Dendritic cell treated with granulocyte-macrophage colony-stimulating factor and Interleukin-4, amounts not matched to agents 40 ng/mL and 50 ng/mL, for 4 days (primary cell): ENCODE data around the gene PTPRO.

Experiments used
- H3K27ac Mint-ChIP-seq: one replicate; pipeline ENCODE4 v1.8.0; 2022; ENCODE audit warnings: mild to moderate bottlenecking, mixed read lengths
- H3K27me3 Mint-ChIP-seq: one replicate; pipeline ENCODE4 v1.8.0; 2022; ENCODE audit warnings: mild to moderate bottlenecking, mixed read lengths
- H3K36me3 Mint-ChIP-seq: one replicate; pipeline ENCODE4 v1.8.0; 2022; ENCODE audit warnings: low read depth, mixed read lengths
- H3K4me1 Mint-ChIP-seq: one replicate; pipeline ENCODE4 v1.8.0; 2022; ENCODE audit warnings: low read depth, mixed read lengths
- H3K4me3 Mint-ChIP-seq: one replicate; pipeline ENCODE4 v1.8.0; 2022; ENCODE audit warnings: mild to moderate bottlenecking, moderate library complexity, mixed read lengths
- H3K9me3 Mint-ChIP-seq: one replicate; pipeline ENCODE4 v1.8.0; 2022; ENCODE audit warnings: mixed read lengths
- intact Hi-C: fragments of 100-400 bp; cut with micrococcal nuclease; formaldehyde crosslinking; loops from one replicate; pipeline ENCODE4 v1.15.0; 2022

Gene PTPRO

GRCh38 chr12:15581006-15581405 lies 258.7 kb downstream of the PTPRO start:
- intact Hi-C loops = loop anchor here (5.0 kb wide), 1 partner anchor 304 kb away; no protein-coding TSS in a partner anchor
- Mint-ChIP-seq H3K9me3 (no peaks in the 10 kb centered on the region), H3K27me3 (no peaks in the 10 kb centered on the region), H3K4me1 (peaks cover 4% of the 10 kb centered on the region), H3K4me3 (no peak overlapping the region), H3K27ac (no peak overlapping the region), H3K36me3 (peaks cover 97% of the 10 kb centered on the region)

GRCh38 chr12:15583804-15584203 lies 261.5 kb downstream of the PTPRO start:
- Mint-ChIP-seq H3K27me3 (no peaks in the 10 kb centered on the region), H3K27ac (no peak overlapping the region), H3K9me3 (no peaks in the 10 kb centered on the region), H3K4me3 (no peak overlapping the region), H3K36me3 (peaks cover 97% of the 10 kb centered on the region), H3K4me1 (no peaks in the 10 kb centered on the region)
- intact Hi-C loops = loop anchor here (1.0 to 5.0 kb wide), 2 partner anchors 52 to 307 kb away; no protein-coding TSS in a partner anchor

GRCh38 chr12:15584366-15585041 lies 262.2 kb downstream of the PTPRO start:
- H3K27me3 Mint-ChIP-seq = no peaks in the 10 kb centered on the region
- H3K9me3 Mint-ChIP-seq = no peaks in the 10 kb centered on the region
- intact Hi-C loops = loop anchor here (1.0 to 5.0 kb wide), 2 partner anchors 52 to 307 kb away; no protein-coding TSS in a partner anchor
- no peaks in the 10 kb centered on the region for H3K4me1 Mint-ChIP-seq
- no peak overlapping the region for H3K4me3 Mint-ChIP-seq
- peaks cover 97% of the 10 kb centered on the region for H3K36me3 Mint-ChIP-seq
- H3K27ac Mint-ChIP-seq = no peak overlapping the region

DNA sequence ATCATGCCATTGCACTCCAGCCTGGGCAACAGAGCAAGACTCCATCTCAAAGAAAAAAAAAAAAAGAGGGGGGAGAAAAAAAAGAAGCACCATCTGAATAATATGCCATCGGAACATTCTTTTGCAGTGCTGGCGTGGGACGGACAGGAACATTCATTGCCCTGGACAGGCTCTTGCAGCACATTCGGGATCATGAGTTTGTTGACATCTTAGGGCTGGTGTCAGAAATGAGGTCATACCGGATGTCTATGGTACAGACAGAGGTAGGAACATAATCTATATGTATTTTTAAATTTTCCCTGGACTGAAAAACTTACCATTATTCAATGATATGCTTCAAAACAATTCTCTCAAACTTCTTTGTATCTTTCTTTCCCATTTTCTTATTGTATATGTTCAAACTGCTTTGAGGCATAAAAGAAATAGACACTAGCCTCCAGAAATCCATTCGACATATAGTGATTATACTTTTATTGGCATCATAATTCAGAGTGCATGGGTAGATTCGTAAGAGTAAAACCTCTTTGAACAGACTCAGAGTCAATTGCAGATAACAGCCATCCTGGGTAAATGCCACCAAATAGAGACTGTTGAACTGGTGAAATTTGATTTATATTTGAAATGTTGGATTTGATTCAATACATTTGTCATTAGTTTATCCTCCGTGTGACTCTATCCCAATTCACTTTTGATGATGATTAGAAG lies 267.2 kb downstream of the PTPRO start:
- Mint-ChIP-seq H3K9me3 (no peaks in the 10 kb centered on the region), H3K4me1 (peaks cover 14% of the 10 kb centered on the region), H3K27ac (no peak overlapping the region), H3K36me3 (peaks cover 86% of the 10 kb centered on the region), H3K27me3 (no peaks in the 10 kb centered on the region), H3K4me3 (no peak overlapping the region)
- intact Hi-C loops = loop anchor here (1.0 kb wide), 1 partner anchor 267 kb away; no protein-coding TSS in a partner anchor

DNA sequence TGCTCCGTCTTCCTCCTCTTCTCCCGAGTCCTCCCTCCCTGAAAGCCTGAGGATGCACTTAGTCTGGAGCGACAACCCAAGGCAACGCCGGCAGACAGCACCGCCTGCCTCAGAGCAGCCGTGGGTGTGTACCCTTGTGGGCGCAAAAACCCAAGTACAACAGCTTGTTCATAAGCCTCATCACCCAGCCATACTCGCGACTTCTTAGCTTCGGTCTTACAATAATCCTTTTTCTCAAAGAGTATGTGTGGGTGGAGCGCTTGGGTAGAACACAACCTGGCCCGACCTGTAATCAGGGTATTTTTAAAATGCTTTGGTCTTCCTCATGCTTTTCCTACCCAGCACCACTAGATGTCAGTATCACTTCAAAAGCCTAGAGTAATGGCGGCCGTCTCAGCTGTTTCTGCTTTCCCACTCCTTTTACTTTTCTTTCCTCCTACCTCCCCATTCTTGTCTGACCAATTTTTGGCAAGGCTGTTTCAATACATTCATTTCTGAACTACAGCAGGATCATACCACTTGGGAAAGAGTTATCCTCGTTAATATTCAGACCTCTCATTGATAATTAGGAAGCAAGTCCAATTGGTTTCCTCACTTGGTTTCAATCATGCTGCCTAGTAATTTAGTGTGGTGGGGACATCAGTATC lies 268.0 kb downstream of the PTPRO start:
- Mint-ChIP-seq H3K4me3 (no peak overlapping the region), H3K27me3 (no peaks in the 10 kb centered on the region), H3K36me3 (peaks cover 87% of the 10 kb centered on the region), H3K9me3 (no peaks in the 10 kb centered on the region), H3K27ac (no peak overlapping the region), H3K4me1 (peaks cover 14% of the 10 kb centered on the region)
- intact Hi-C loops = loop anchor here (1.0 kb wide), 1 partner anchor 266 kb away; no protein-coding TSS in a partner anchor

DNA sequence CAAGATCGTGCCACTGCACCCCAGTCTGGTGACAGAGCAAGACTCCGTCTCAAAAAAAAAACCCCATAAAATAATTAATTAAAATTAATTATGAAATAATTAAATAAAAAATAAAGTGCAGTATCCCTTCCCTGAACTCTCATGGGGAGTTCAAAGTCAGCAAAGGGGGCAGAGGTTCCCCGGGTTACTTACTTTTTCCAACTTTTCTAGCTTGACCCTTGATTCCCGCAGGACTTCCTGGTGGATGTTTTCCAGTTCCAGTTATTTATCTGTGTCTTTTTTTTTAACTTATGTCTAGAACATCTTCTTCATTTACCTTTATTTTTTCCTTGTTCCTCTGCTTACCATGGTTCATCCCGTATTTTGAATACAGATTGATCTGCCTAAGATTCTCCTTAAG lies 269.5 kb downstream of the PTPRO start:
- no peak overlapping the region for H3K27ac Mint-ChIP-seq
- H3K9me3 Mint-ChIP-seq = no peaks in the 10 kb centered on the region
- H3K36me3 Mint-ChIP-seq = peaks cover 87% of the 10 kb centered on the region
- peaks cover 14% of the 10 kb centered on the region for H3K4me1 Mint-ChIP-seq
- H3K27me3 Mint-ChIP-seq = no peaks in the 10 kb centered on the region
- intact Hi-C loops = no loop called here
- no peak overlapping the region for H3K4me3 Mint-ChIP-seq

DNA sequence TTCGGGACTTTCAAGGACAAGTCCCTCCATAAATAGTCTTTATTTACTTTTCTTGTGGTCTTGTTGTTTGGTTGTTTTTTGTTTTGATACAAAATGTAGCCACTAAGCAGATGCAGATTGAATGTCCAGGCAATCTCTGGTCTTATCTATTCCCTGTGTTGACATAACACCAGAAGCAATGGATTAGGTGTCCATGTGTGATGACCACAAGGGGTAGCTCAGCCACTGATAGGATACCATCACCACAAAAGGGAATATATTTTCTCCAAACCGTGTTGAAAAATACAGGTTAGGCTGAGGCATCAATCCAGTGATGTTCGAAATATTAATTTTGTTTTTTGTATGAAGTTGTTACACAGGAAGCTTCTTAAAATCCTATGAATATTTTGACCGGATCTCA lies 270.6 kb downstream of the PTPRO start:
- no peak overlapping the region for H3K27ac Mint-ChIP-seq
- no peaks in the 10 kb centered on the region for H3K9me3 Mint-ChIP-seq
- no peaks in the 10 kb centered on the region for H3K27me3 Mint-ChIP-seq
- intact Hi-C loops = no loop called here
- H3K36me3 Mint-ChIP-seq = peaks cover 87% of the 10 kb centered on the region
- no peak overlapping the region for H3K4me3 Mint-ChIP-seq
- peaks cover 24% of the 10 kb centered on the region for H3K4me1 Mint-ChIP-seq

GRCh38 chr12:15596174-15596573 lies 273.9 kb downstream of the PTPRO start:
- no peak overlapping the region for H3K4me3 Mint-ChIP-seq
- intact Hi-C loops = loop anchor here (5.0 kb wide), 1 partner anchor 191 kb away; the partner anchor contains the start of gene EPS8
- H3K27me3 Mint-ChIP-seq = no peaks in the 10 kb centered on the region
- no peaks in the 10 kb centered on the region for H3K9me3 Mint-ChIP-seq
- peaks cover 32% of the 10 kb centered on the region for H3K4me1 Mint-ChIP-seq
- H3K27ac Mint-ChIP-seq = no peak overlapping the region
- H3K36me3 Mint-ChIP-seq = peaks cover 59% of the 10 kb centered on the region

DNA sequence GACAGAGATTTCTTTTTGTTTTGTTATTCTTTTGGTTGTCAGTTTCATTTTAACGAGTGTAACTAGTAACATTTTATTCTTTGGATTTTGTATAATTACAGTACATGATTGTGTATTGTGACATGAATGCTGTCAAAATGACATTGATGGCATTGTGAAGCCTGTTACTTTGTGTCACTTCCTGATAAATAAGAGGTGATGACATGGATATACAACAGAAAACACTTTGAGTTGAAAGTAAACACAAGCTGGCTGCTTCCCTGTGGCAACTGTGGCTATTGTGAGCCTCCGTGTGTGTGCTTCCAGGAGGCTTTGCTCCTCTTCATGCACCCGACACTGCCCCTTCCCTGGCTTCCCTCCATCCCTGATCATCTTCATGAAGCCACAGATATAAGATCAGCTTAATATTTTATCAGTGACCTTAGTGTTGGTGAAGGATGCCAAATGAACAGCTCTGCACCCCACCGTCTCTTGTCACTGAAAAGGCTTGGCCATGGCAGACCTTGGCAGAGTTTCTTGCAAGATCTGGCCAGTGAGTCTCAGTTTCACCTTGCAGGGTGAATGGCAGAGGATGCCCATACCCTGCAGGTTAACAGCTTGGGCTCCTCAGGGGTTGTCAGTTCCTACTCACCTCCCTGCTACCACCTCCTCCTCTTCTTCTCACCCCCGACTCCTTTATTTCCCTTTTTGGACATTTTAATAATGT lies 275.0 kb downstream of the PTPRO start:
- peaks cover 40% of the 10 kb centered on the region for H3K4me1 Mint-ChIP-seq
- peaks cover 10% of the 10 kb centered on the region for H3K9me3 Mint-ChIP-seq
- no peak overlapping the region for H3K4me3 Mint-ChIP-seq
- H3K36me3 Mint-ChIP-seq = peaks cover 48% of the 10 kb centered on the region
- H3K27ac Mint-ChIP-seq = peak overlapping the region; percentile 11
- H3K27me3 Mint-ChIP-seq = no peaks in the 10 kb centered on the region
- intact Hi-C loops = loop anchor here (5.0 kb wide), 1 partner anchor 190 kb away; the partner anchor contains the start of gene EPS8

GRCh38 chr12:15599266-15600037 lies 277.1 kb downstream of the PTPRO start:
- Mint-ChIP-seq H3K4me1 (peaks cover 56% of the 10 kb centered on the region), H3K27ac (no peak overlapping the region), H3K4me3 (no peak overlapping the region), H3K36me3 (peaks cover 38% of the 10 kb centered on the region), H3K9me3 (peaks cover 10% of the 10 kb centered on the region), H3K27me3 (no peaks in the 10 kb centered on the region)
- intact Hi-C loops = loop anchor here (5.0 to 10.0 kb wide), 2 partner anchors 95 to 188 kb away; partner anchors contain the start of gene EPS8

GRCh38 chr12:15600223-15600935 lies 278.1 kb downstream of the PTPRO start:
- Mint-ChIP-seq H3K4me1 (peaks cover 63% of the 10 kb centered on the region), H3K9me3 (peaks cover 10% of the 10 kb centered on the region), H3K36me3 (peaks cover 30% of the 10 kb centered on the region), H3K4me3 (no peak overlapping the region), H3K27me3 (no peaks in the 10 kb centered on the region), H3K27ac (peak overlapping the region; percentile 56)
- intact Hi-C loops = loop anchor here (10.0 kb wide), 1 partner anchor 94 kb away; no protein-coding TSS in a partner anchor

DNA sequence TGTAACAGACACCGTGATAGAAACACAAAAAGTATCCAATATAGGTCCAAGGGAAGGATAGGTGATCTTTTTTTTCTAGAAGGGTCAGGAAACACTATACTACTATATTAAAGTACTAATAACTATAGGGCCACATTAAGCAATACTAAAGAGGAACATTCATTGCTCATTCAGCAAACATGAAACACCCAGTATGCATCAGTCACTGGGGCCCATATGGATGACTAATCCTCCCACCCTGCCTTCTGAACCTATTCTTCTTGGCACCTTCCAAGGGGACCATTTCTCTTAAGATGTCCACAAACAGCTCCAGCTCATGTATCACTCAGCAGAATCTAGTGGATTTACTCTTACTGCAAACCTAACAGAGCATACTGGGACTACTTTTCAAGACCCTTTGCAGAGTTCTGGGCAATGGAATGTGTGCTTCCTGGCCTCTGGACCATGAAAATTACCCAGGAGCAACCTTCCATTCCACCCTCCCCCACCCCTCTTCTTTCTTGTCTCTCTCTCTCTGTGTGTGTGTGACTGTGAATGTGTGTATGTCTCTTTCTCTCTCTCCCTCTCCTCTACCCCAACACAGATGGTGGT lies 279.0 kb downstream of the PTPRO start:
- intact Hi-C loops = loop anchor here (10.0 kb wide), 1 partner anchor 93 kb away; no protein-coding TSS in a partner anchor
- Mint-ChIP-seq H3K27ac (peak overlapping the region; percentile 56), H3K9me3 (peaks cover 10% of the 10 kb centered on the region), H3K27me3 (no peaks in the 10 kb centered on the region), H3K4me3 (no peak overlapping the region), H3K4me1 (peaks cover 72% of the 10 kb centered on the region), H3K36me3 (peaks cover 21% of the 10 kb centered on the region)
